SU-DHL-6 (cell line): Measurements from ENCODE around the gene C10orf71.

Experiments
- CTCF ChIP-seq: fragments of 200-600 bp; sonication (generic); IDR thresholded peaks from one replicate; pipeline ENCODE4 v1.5.1; 2017; ENCODE audit warnings: antibody characterized with exemption, mild to moderate bottlenecking, low read length, moderate library complexity; ENCODE audit not compliant: insufficient read depth, poor library complexity, severe bottlenecking
- EZH2phosphoT487 ChIP-seq: fragments of 200-600 bp; sonication (generic), shearing (Covaris generic); conservative IDR thresholded peaks from 2 replicates; pipeline ENCODE4 v1.6.1; 2018; ENCODE audit warnings: mild to moderate bottlenecking, antibody characterized with exemption, low read length, moderate library complexity, mixed read lengths

DNA sequence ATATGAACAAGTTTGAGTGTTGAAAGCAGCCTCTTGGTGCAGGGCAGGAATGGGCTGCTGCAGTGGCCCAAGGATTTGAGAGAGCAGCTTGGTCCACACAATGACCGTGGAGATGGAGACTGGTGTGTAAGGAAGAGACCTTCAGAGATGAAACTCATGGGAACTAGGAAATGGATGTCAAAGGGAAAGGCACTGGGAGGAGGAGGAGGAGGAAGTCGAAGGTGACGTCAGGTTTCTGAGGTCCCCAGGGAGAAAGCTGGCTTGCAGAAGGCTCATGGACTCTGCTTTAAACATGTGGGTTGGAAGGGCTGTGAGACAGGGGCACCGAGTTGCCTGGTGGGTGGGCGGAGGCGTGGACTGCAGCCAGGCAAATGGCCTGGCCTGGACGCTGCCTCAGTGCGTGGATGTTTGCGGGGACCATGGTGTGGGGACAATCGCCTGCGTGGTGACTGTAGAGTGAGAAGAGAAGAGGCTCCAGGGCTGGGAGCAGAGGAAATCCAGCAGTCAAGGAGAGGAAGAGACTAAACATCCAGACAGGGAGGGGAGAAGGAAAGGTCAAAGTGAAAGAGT, 14.6 kb downstream of the C10orf71 start:
- TF ChIP-seq CTCF (no peak), EZH2phosphoT487 (no peak)
